OCI-LY3 (cell line): ENCODE results near the gene MIOX.
"Not testable (repeated sequence)": the region's sequence is repeated elsewhere in the genome, so short reads cannot be mapped to it uniquely, and the experiment has no call there.

Source experiments
- H2AFZ ChIP-seq: fragments of 200-600, 300-600 bp; shearing (Covaris generic); 2 replicates; pipeline ENCODE4 v1.6.0; 2014; ENCODE audit warnings: antibody characterized with exemption, low read depth, low read length
- H3K27ac ChIP-seq: fragments of 200-600, 300-600 bp; sonication (generic); 2 replicates; pipeline ENCODE4 v1.5.1; 2014; ENCODE audit warnings: mild to moderate bottlenecking, low read length, moderate library complexity, mixed read lengths
- H3K27me3 ChIP-seq: fragments of 200-600, 300-600 bp; sonication (generic); 2 replicates; pipeline ENCODE4 v1.6.1; 2014; ENCODE audit warnings: low read depth, low read length, mixed read lengths
- H3K36me3 ChIP-seq: fragments of 200-600, 300-600 bp; sonication (generic); replicated peaks from 2 replicates; pipeline ENCODE3; 2014; ENCODE audit warnings: low read depth, low read length, mixed read lengths
- H3K4me1 ChIP-seq: fragments of 300-600, 200-600 bp; sonication (generic); 2 replicates; pipeline ENCODE4 v1.6.1; 2014; ENCODE audit warnings: low read length, mixed read lengths
- H3K4me2 ChIP-seq: fragments of 200-600, 300-600 bp; sonication (generic); 2 replicates; pipeline ENCODE4 v1.6.1; 2014; ENCODE audit warnings: low read length, mixed read lengths
- H3K4me3 ChIP-seq: fragments of 300-600, 200-600 bp; sonication (generic); 2 replicates; pipeline ENCODE4 v1.5.1; 2014; ENCODE audit warnings: antibody characterized with exemption, mild to moderate bottlenecking, low read length, moderate library complexity
- H3K79me2 ChIP-seq: fragments of 300-600, 200-600 bp; shearing (Covaris generic); 2 replicates; pipeline ENCODE4 v1.6.1; 2014; ENCODE audit warnings: mild to moderate bottlenecking, low read length, mixed read lengths
- H3K9ac ChIP-seq: fragments of 300-600, 200-600 bp; shearing (Covaris generic); 2 replicates; pipeline ENCODE4 v1.6.0; 2014; ENCODE audit warnings: mild to moderate bottlenecking, low read length, moderate library complexity
- H3K9me3 ChIP-seq: fragments of 200-600, 300-600 bp; shearing (Covaris generic); 2 replicates; pipeline ENCODE4 v1.6.1; 2014; ENCODE audit warnings: low read length, mixed read lengths; ENCODE audit not compliant: insufficient read depth
- H4K20me1 ChIP-seq: fragments of 200-600, 300-600 bp; sonication (generic); 2 replicates; pipeline ENCODE4 v1.6.1; 2016; ENCODE audit warnings: low read length, mixed read lengths; ENCODE audit not compliant: insufficient read depth
- EZH2phosphoT487 ChIP-seq: fragments of 200-600 bp; shearing (Covaris generic); IDR thresholded peaks from 2 replicates; pipeline ENCODE4 v1.6.1; 2018; ENCODE audit warnings: antibody characterized with exemption, mixed run types, low read depth
- TF ChIP-seq, protein P1 (sequence below): fragments of 200-600, 300-600 bp; sonication (generic); IDR thresholded peaks from 2 replicates; pipeline ENCODE4 v1.5.1; 2014; ENCODE audit warnings: antibody characterized with exemption, low read length, low read depth

MIOX gene

GRCh38 chr22:50519151-50519550 is 32.5 kb downstream of the MIOX start:
- Histone ChIP-seq H3K36me3 (no peaks in the 10 kb centered on the region), H3K79me2 (peaks cover 21% of the 10 kb centered on the region), H4K20me1 (no peaks in the 10 kb centered on the region; the same call in 1 of the 2 replicates), H2AFZ (no peak overlapping the region), H3K9ac (no peak overlapping the region), H3K9me3 (no peaks in the 10 kb centered on the region), H3K4me1 (peaks cover 2% of the 10 kb centered on the region), H3K4me3 (no peak overlapping the region), H3K27ac (no peak overlapping the region), H3K27me3 (no peaks in the 10 kb centered on the region), H3K4me2 (no peak overlapping the region)
- TF ChIP-seq EZH2phosphoT487: no peak
- TF ChIP-seq, protein P1, sequence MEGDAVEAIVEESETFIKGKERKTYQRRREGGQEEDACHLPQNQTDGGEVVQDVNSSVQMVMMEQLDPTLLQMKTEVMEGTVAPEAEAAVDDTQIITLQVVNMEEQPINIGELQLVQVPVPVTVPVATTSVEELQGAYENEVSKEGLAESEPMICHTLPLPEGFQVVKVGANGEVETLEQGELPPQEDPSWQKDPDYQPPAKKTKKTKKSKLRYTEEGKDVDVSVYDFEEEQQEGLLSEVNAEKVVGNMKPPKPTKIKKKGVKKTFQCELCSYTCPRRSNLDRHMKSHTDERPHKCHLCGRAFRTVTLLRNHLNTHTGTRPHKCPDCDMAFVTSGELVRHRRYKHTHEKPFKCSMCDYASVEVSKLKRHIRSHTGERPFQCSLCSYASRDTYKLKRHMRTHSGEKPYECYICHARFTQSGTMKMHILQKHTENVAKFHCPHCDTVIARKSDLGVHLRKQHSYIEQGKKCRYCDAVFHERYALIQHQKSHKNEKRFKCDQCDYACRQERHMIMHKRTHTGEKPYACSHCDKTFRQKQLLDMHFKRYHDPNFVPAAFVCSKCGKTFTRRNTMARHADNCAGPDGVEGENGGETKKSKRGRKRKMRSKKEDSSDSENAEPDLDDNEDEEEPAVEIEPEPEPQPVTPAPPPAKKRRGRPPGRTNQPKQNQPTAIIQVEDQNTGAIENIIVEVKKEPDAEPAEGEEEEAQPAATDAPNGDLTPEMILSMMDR: no peak

- H3K9ac ChIP-seq, H3K9me3 ChIP-seq, H2AFZ ChIP-seq, H3K4me1 ChIP-seq, H3K27ac ChIP-seq, H4K20me1 ChIP-seq, H3K36me3 ChIP-seq, H3K4me2 ChIP-seq, H3K27me3 ChIP-seq, H3K4me3 ChIP-seq: not testable (repeated sequence)
- H3K79me2 ChIP-seq: peaks cover 23% of the 10 kb centered on the region
Measured at GRCh38 chr22:50520184-50520583, 33.5 kb downstream of the MIOX start.

GRCh38 chr22:50520826-50521453 is 34.3 kb downstream of the MIOX start:
- Histone ChIP-seq H3K27me3 (no peaks in the 10 kb centered on the region), H3K36me3 (peaks cover 4% of the 10 kb centered on the region), H3K9ac (no peak overlapping the region), H3K4me1 (peaks cover 8% of the 10 kb centered on the region), H4K20me1 (peaks cover 6% of the 10 kb centered on the region), H2AFZ (no peak overlapping the region), H3K4me3 (no peak overlapping the region), H3K79me2 (peaks cover 21% of the 10 kb centered on the region), H3K27ac (no peak overlapping the region), H3K4me2 (no peak overlapping the region), H3K9me3 (no peaks in the 10 kb centered on the region)
- TF ChIP-seq, protein P1: no peak
- no peak for TF ChIP-seq EZH2phosphoT487

GRCh38 chr22:50521710-50522109 is 35.1 kb downstream of the MIOX start:
- Histone ChIP-seq H3K36me3 (peaks cover 4% of the 10 kb centered on the region), H3K9ac (no peak overlapping the region), H3K27me3 (no peaks in the 10 kb centered on the region), H3K79me2 (peaks cover 18% of the 10 kb centered on the region), H2AFZ (no peak overlapping the region), H3K4me3 (no peak overlapping the region), H3K9me3 (no peaks in the 10 kb centered on the region), H3K4me1 (peaks cover 8% of the 10 kb centered on the region), H4K20me1 (peaks cover 6% of the 10 kb centered on the region), H3K4me2 (no peak overlapping the region), H3K27ac (no peak overlapping the region)
- TF ChIP-seq, protein P1: no peak
- TF ChIP-seq EZH2phosphoT487: no peak
